T-cell (primary cell): Measurements from ENCODE around the gene ARF1. TPM values are rescaled to one million over a fixed set of nuclear protein-coding genes. Genes with fewer than 3 reads are reported as not detected.

ENCODE experiments used
- ATAC-seq, 4 experiments: fragments of 200-7000 bp in 3 of 4; fragments of 150-1000 bp in 1 of 4; cut with Tn5 transposase; replicated peaks in 1 of 4; 1 replicate in 3 of 4; 2 replicates in 1 of 4; pipeline ENCODE4 v1.10.0; 2021; ENCODE audit warnings: moderate library complexity in 3 of 4, mild to moderate bottlenecking in 2 of 4, moderate number of reproducible peaks in 1 of 4
- CTCF ChIA-PET, 2 donors: fragments of 300-600 bp; sonication (Branson Sonifier 250); formaldehyde crosslinking; loops; one replicate each; lab custom pipeline; 2022; ENCODE audit warnings: antibody characterized with exemption in 2 of 2; lab: Charles Lee
- POLR2A ChIA-PET, 2 donors: fragments of 300-600 bp; sonication (Branson Sonifier 250); formaldehyde crosslinking; loops; one replicate each; lab custom pipeline; 2022; ENCODE audit warnings: antibody characterized with exemption in 2 of 2; lab: Charles Lee
- DNase-seq, 35 experiments: peaks; one replicate each; pipeline versions ENCODE4 v3.0.0 to v3.0.0-alpha.2; 2013 to 2023
- H3K27ac ChIP-seq: one replicate; pipeline ENCODE4 v1.5.1; 2013; ENCODE audit warnings: low read length
- H3K27me3 ChIP-seq, 2 experiments: replicated peaks in 1 of 2; 1 replicate in 1 of 2; 2 replicates in 1 of 2; pipeline versions ENCODE4 v1.6.1 to v1.7.0; 2013; ENCODE audit warnings: low read length in 1 of 2, mixed read lengths in 1 of 2; ENCODE audit not compliant: control insufficient read depth in 2 of 2, insufficient read depth in 2 of 2; ENCODE audit errors: extremely low read depth in 1 of 2
- H3K36me3 ChIP-seq, 2 donors: 1 replicate in 1 of 2; 2 replicates in 1 of 2; pipeline versions ENCODE4 v1.6.1 to v1.7.0; 2013; ENCODE audit warnings: low read length in 1 of 2; ENCODE audit not compliant: control insufficient read depth in 2 of 2, insufficient read depth in 1 of 2; ENCODE audit errors: extremely low read depth in 1 of 2
- H3K4me1 ChIP-seq, 2 experiments: 1 replicate in 1 of 2; 2 replicates in 1 of 2; pipeline versions ENCODE4 v1.6.1 to v1.7.0; 2013; ENCODE audit warnings: low read length in 2 of 2, mixed read lengths in 1 of 2; ENCODE audit not compliant: insufficient read depth in 2 of 2, control insufficient read depth in 1 of 2; ENCODE audit errors: extremely low read depth in 1 of 2
- H3K4me3 ChIP-seq, 2 donors: 1 replicate in 1 of 2; 2 replicates in 1 of 2; pipeline versions ENCODE4 v1.5.1 to v1.7.0; 2013; ENCODE audit warnings: mild to moderate bottlenecking in 2 of 2, low read length in 1 of 2, moderate library complexity in 1 of 2; ENCODE audit not compliant: control insufficient read depth in 1 of 2; ENCODE audit errors: extremely low read depth in 1 of 2
- H3K9me3 ChIP-seq: 2 replicates; pipeline ENCODE4 v1.7.0; 2013
- H3K27ac Mint-ChIP-seq, 2 donors: one replicate each; pipeline ENCODE4 v1.8.0; 2020 to 2021; ENCODE audit warnings: mild to moderate bottlenecking in 2 of 2, mixed read lengths in 2 of 2
- H3K27me3 Mint-ChIP-seq, 2 donors: one replicate each; pipeline ENCODE4 v1.8.0; 2021 to 2022; ENCODE audit warnings: mixed read lengths in 2 of 2
- H3K36me3 Mint-ChIP-seq: one replicate; pipeline ENCODE4 v1.8.0; 2021; ENCODE audit warnings: mixed read lengths
- H3K4me1 Mint-ChIP-seq, 3 donors: one replicate each; pipeline ENCODE4 v1.8.0; 2020 to 2022; ENCODE audit warnings: mixed read lengths in 3 of 3, mild to moderate bottlenecking in 1 of 3
- H3K4me3 Mint-ChIP-seq, 3 donors: one replicate each; pipeline ENCODE4 v1.8.0; 2020 to 2022; ENCODE audit warnings: mild to moderate bottlenecking in 3 of 3, mixed read lengths in 3 of 3, moderate library complexity in 3 of 3
- H3K9me3 Mint-ChIP-seq, 3 donors: one replicate each; pipeline ENCODE4 v1.8.0; 2020 to 2022; ENCODE audit warnings: mixed read lengths in 3 of 3
- WGBS: methylation state at CpG from one replicate; pipeline ENCODE4 v1.1.5; 2013; ENCODE audit warnings: missing lambda C conversion rate; ENCODE audit not compliant: insufficient coverage; 5-methylcytosine and 5-hydroxymethylcytosine counted together
- total RNA-seq, 35 experiments: library from RNA in 6 of 35; stranded (reverse) in 6 of 35; fragments of 120-200 nt in 1 of 35; gene quantifications; one replicate each; pipeline versions ENCODE4 v1.2.1 to v1.2.4 and lab custom pipeline; 2013 to 2026

ARF1 gene
- total RNA-seq, 5 donors from 2014 or later (not counting 1 experiment from before 2014, with no cell fraction given) = 232 to 309 (median 258) TPM

GRCh38 chr1:228123505-228123904 is 41.0 kb downstream of the ARF1 start:
- H3K27me3 ChIP-seq = no peaks in the 10 kb centered on the region
- Mint-ChIP-seq H3K4me1 (peaks cover 0 to 5% (median 0%) of the 10 kb centered on the region in 3 donors), H3K36me3 (no peaks in the 10 kb centered on the region), H3K9me3 (no peaks in the 10 kb centered on the region), H3K27ac (no peak overlapping the region), H3K4me3 (no peak overlapping the region), H3K27me3 (peaks cover 4 to 18% of the 10 kb centered on the region in 2 donors)
- ChIA-PET POLR2A (interaction anchor here in 1 of 2 donors (0.6 kb wide), 1 partner anchor 62 kb away, joined by 3 read pairs; no protein-coding TSS in a partner anchor), CTCF (no interaction called here)
- H3K36me3 ChIP-seq = no peaks in the 10 kb centered on the region
- H3K27ac ChIP-seq = no peak overlapping the region
- no peaks in the 10 kb centered on the region for H3K9me3 ChIP-seq
- H3K4me1 ChIP-seq = no peaks in the 10 kb centered on the region
- 88% methylated on average over 2 of the region's 2 CpGs for WGBS
- no peak overlapping the region for H3K4me3 ChIP-seq
- ATAC-seq (no peak), DNase-seq (no peak)

DNA sequence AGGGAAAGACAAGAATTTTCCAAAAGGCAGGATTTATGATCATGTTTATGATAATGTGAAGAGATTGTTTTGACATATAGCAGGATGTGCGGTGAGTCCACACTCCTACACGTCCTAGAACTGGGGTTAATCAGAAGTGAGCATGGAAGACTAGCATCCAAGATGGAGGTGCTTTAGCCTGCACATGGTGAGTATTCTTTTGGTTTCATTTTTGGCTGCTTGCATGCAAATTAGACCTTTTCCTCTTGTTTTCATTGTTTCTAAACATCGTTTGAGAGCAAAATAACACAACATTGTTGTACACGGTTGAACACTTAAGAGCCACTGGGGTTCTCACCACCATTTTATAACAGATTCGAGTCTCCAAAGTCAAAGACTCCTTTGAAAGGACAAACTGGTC is 42.7 kb downstream of the ARF1 start:
- WGBS = 85% methylated on average over 4 of the region's 5 CpGs
- CTCF ChIA-PET = no interaction called here
- H3K27ac Mint-ChIP-seq = peak overlapping the region in 1 of 2 donors; percentile 36

GRCh38 chr1:228131766-228132165 is 49.3 kb downstream of the ARF1 start:
- DNase-seq (no peak), ATAC-seq (no peak)
- peaks cover under 1 to 4% of the 10 kb centered on the region in 2 experiments for H3K4me1 ChIP-seq
- H3K9me3 ChIP-seq = no peaks in the 10 kb centered on the region
- CTCF ChIA-PET = interaction anchor here in 1 of 2 donors (1.5 kb wide), 1 partner anchor 48 kb away, joined by 4 read pairs; no protein-coding TSS in a partner anchor
- H3K27me3 Mint-ChIP-seq = peaks cover 4 to 39% of the 10 kb centered on the region in 2 donors
- H3K36me3 ChIP-seq = no peaks in the 10 kb centered on the region
- H3K27ac Mint-ChIP-seq = no peak overlapping the region
- no peak overlapping the region for H3K27ac ChIP-seq
- H3K4me3 ChIP-seq = no peak overlapping the region
- no CpG with 5 or more reads among the region's 2 CpGs for WGBS
- POLR2A ChIA-PET = no interaction called here
- H3K36me3 Mint-ChIP-seq = no peaks in the 10 kb centered on the region
- H3K4me3 Mint-ChIP-seq = no peak overlapping the region
- no peaks in the 10 kb centered on the region for H3K9me3 Mint-ChIP-seq
- peaks cover 7 to 9% (median 8%) of the 10 kb centered on the region in 3 donors for H3K4me1 Mint-ChIP-seq
- H3K27me3 ChIP-seq = peaks cover 0 to 20% of the 10 kb centered on the region in 2 experiments

More for the DNA sequence above, 42.7 kb downstream of the ARF1 start:
- Histone ChIP-seq H3K36me3 (no peaks in the 10 kb centered on the region), H3K27ac (no peak overlapping the region), H3K27me3 (peaks cover 0 to 7% of the 10 kb centered on the region in 2 experiments), H3K4me1 (no peaks in the 10 kb centered on the region), H3K9me3 (no peaks in the 10 kb centered on the region), H3K4me3 (no peak overlapping the region)
- Mint-ChIP-seq H3K4me1 (peaks cover 0 to 5% (median 0%) of the 10 kb centered on the region in 3 donors), H3K9me3 (no peaks in the 10 kb centered on the region), H3K4me3 (no peak overlapping the region), H3K27me3 (peaks cover 4 to 26% of the 10 kb centered on the region in 2 donors), H3K36me3 (no peaks in the 10 kb centered on the region)
- ATAC-seq (no peak), DNase-seq (no peak)
- POLR2A ChIA-PET = no interaction called here

GRCh38 chr1:228134591-228134990 is 52.1 kb downstream of the ARF1 start:
- H3K36me3 Mint-ChIP-seq = no peaks in the 10 kb centered on the region
- WGBS = 84% methylated on average over 3 of the region's 12 CpGs
- H3K27me3 Mint-ChIP-seq = peaks cover 0 to 18% of the 10 kb centered on the region in 2 donors

GRCh38 chr1:228136901-228137300 is 54.4 kb downstream of the ARF1 start:
- H3K27ac Mint-ChIP-seq = peak overlapping the region in 1 of 2 donors; percentile 22
- no CpG with 5 or more reads among the region's 1 CpG for WGBS
- ATAC-seq (no peak), DNase-seq (peak in 2 of 35 experiments; percentile 26 to 61)
- no peaks in the 10 kb centered on the region for H3K9me3 Mint-ChIP-seq
- H3K9me3 ChIP-seq = no peaks in the 10 kb centered on the region
- H3K27ac ChIP-seq = peak overlapping the region; percentile 52
- peaks cover 0 to 10% of the 10 kb centered on the region in 2 experiments for H3K27me3 ChIP-seq
- no peaks in the 10 kb centered on the region for H3K36me3 Mint-ChIP-seq
- peaks cover 12 to 22% (median 19%) of the 10 kb centered on the region in 3 donors for H3K4me1 Mint-ChIP-seq
- POLR2A ChIA-PET = interaction anchor here in 1 of 2 donors (0.6 kb wide), 1 partner anchor 29 kb away, joined by 8 read pairs; the partner anchor contains the start of gene IBA57
- H3K4me3 Mint-ChIP-seq = no peak overlapping the region
- peaks cover 0 to under 1% of the 10 kb centered on the region in 2 donors for H3K36me3 ChIP-seq
- H3K4me3 ChIP-seq = no peak overlapping the region
- peaks cover 7 to 33% of the 10 kb centered on the region in 2 experiments for H3K4me1 ChIP-seq
- CTCF ChIA-PET = interaction anchor here in 1 of 2 donors (0.6 to 0.8 kb wide), 3 partner anchors 28 to 375 kb away, joined by 3 to 4 read pairs (median 3); no protein-coding TSS in a partner anchor
- peaks cover 0 to 11% of the 10 kb centered on the region in 2 donors for H3K27me3 Mint-ChIP-seq

More at GRCh38 chr1:228134591-228134990, 52.1 kb downstream of the ARF1 start:
- Histone ChIP-seq H3K9me3 (no peaks in the 10 kb centered on the region), H3K36me3 (no peaks in the 10 kb centered on the region), H3K27ac (no peak overlapping the region), H3K27me3 (peaks cover 0 to 19% of the 10 kb centered on the region in 2 experiments), H3K4me1 (peaks cover 2 to 21% of the 10 kb centered on the region in 2 experiments), H3K4me3 (no peak overlapping the region)
- ChIA-PET CTCF (no interaction called here), POLR2A (no interaction called here)
- no peak overlapping the region for H3K27ac Mint-ChIP-seq
- no peaks in the 10 kb centered on the region for H3K9me3 Mint-ChIP-seq
- H3K4me1 Mint-ChIP-seq = peaks cover 8 to 14% (median 10%) of the 10 kb centered on the region in 3 donors
- H3K4me3 Mint-ChIP-seq = no peak overlapping the region
- no peak for DNase-seq
- no peak for ATAC-seq

GRCh38 chr1:228139406-228139930 is 57.0 kb downstream of the ARF1 start:
- WGBS = 23% methylated on average over 30 of the region's 30 CpGs
- H3K27me3 Mint-ChIP-seq = peaks cover 0 to 10% of the 10 kb centered on the region in 2 donors
- ChIA-PET POLR2A (interaction anchor here in 1 of 2 donors (0.7 kb wide), 1 partner anchor 29 kb away, joined by 5 read pairs; no protein-coding TSS in a partner anchor), CTCF (no interaction called here)
- H3K27ac Mint-ChIP-seq = peak overlapping the region; percentile 96 to 98
- peaks cover 0 to 4% of the 10 kb centered on the region in 2 donors for H3K36me3 ChIP-seq
- no peak for DNase-seq
- peaks cover 0 to 6% of the 10 kb centered on the region in 2 experiments for H3K27me3 ChIP-seq
- H3K4me1 ChIP-seq = peaks cover 12 to 59% of the 10 kb centered on the region in 2 experiments
- H3K36me3 Mint-ChIP-seq = no peaks in the 10 kb centered on the region
- H3K4me1 Mint-ChIP-seq = peaks cover 38 to 46% (median 44%) of the 10 kb centered on the region in 3 donors
- H3K4me3 Mint-ChIP-seq = peak overlapping the region; percentile 94 to 96 (median 95)
- H3K27ac ChIP-seq = peak overlapping the region; percentile 96
- ATAC-seq = no peak
- no peaks in the 10 kb centered on the region for H3K9me3 ChIP-seq
- peak overlapping the region; percentile 64 to 72 for H3K4me3 ChIP-seq
- no peaks in the 10 kb centered on the region for H3K9me3 Mint-ChIP-seq
